SKM-1 (cell line): ENCODE measurements around the gene TBC1D5.
"Not testable (repeated sequence)": the region's sequence is repeated elsewhere in the genome, so short reads cannot be mapped to it uniquely, and the experiment has no call there.

ENCODE experiments used
- DNase-seq: peaks from one replicate; lab custom pipeline; 2025; ENCODE audit not compliant: unreplicated experiment; lab: John Stamatoyannopoulos, UW

TBC1D5 gene

DNA sequence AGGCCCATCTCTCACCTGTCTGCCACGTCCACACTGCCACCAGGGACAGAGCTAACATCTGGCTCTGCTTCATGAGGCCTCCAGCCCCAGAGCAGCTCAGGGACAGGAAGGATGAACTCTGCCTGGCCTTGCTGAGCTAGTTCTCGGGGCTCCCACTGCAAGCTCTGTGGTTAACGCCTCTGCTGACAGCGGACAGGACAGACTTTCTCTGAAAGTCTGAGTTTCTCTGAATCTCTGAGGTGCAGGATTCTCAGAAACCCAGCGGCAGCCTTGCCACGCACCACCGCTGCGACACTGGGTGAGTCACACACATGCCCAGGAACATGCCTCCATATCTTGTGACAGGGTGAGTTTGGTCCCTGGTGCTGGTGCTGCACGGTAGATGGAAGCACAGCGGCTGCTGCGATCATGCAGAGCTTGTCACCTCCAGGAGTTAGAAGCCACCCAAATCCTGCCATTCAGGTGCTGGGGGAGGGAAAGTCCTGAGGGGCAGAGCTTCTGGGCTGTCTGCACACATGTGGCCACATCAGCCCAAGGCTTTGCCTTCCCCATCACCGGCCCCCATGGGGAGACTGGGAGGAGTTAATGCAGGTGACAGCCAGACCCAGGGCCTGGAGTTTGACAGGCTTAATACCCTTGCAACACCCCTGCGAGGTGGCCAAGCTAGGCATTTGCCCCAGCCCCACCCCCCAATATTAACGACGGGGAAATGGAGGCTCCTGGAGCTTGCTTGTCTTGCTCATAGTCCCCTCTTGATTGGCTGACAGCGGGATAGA lies 590.6 kb downstream of the TBC1D5 start:
- no peak for DNase-seq

DNA sequence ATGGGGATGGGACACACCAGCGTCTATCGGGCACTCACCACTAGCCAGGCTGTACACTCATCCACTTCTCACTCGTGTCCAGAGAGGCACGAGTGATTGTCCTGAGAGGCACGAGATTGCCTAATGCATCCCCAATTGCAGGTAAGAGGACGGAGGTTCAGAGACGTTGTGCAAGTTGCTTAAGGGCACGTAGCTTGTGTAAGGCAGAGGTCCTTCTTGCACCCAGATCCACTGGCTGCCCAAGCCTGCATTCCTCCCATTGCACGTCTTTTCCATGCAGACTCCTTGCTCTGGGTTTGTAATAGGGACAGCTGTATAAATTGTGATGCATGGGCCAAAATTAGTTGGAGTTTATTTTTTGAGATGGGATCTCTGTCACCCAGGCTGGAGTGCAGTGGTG lies 593.4 kb downstream of the TBC1D5 start:
- no peak for DNase-seq

DNA sequence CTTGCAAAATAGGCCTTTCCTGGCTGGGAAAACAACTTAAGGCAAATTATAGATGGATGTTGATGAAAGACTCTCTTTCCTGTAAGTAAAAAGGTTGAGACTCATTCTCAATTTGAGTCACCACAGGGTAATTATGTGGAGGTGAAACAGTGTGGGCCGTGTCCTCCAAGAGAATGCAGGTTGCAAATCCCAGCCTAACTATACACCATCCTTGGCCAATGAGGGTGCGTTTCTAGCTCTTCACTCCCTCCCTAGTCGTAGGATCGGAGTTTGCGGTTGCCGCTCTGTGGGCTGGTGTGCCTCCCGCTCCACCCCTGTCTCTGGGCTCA lies 597.8 kb downstream of the TBC1D5 start:
- no peak for DNase-seq

DNA sequence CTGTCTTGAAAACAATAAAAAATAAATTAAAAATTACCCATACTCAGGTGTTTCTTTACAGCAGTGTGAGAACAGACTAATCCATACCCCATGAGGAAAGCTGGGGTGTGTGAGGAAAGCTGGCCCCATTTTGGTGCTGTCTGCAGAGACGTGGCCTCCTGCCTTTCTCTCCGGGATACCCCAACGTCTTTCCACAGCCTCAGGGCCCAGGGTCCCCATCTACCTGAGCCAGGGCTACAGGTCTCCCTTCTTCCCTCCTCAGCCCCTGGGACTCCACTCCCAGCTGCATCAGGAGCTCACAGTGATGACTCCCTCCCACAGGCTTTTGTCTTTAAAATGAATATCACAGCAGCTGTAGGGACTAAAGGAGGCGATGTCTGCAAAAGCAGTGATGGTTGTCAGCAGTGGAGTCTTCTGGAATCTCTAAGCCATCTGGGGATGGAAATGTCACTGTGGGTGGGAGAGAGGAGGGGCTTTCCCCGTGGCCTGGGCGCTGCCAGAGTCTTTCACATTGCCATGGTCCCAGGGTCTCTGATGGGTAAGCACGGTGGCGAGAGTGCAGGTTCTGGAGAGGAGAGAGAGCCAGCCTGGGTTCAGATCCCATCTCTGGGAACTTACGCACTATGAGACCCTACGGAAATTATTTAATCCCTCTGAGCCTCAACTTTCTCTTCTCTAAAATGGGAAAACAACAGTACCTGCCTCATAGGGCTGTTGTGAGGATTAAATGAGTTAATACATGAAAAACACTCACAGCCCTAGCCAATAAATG lies 598.4 kb downstream of the TBC1D5 start:
- no peak for DNase-seq

DNA sequence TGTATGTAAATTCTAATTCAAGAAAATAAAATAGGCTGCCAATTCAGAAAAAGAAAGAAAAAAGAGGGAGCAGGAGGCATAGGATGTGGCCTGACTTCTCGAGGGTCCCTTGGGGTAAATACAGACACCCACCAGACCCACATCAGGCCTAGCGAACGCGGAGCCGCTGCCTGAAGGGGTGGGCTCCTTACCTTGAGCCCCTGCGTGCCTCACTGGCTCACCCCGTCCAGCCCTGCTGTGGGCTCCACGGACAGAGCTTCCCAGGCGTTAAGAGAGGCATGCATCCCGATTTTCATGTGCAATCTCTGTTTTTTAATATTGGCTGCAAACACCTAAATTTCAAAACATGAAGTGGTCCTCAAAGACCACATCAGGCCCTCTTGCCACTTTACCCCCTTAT lies 599.9 kb downstream of the TBC1D5 start:
- no peak for DNase-seq

DNA sequence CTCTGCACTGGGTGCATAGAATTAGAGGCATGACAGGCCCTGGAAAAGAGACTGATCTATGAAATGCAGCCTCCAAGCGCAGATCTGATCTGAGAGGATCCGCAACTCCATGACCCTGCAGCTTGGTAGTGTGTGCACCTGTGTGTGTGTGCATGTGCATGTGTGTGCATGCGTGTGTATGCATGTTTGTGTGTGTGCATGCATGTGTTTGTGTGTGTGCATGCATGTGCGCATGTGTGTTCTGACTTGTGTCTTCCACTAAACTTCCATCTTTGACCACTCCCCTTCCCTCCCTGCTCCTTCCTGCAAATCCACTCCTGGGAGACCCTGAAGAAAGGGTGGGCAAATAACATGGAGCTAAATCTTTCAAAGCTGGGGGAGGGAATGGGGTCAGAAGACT lies 600.7 kb downstream of the TBC1D5 start:
- no peak for DNase-seq

DNA sequence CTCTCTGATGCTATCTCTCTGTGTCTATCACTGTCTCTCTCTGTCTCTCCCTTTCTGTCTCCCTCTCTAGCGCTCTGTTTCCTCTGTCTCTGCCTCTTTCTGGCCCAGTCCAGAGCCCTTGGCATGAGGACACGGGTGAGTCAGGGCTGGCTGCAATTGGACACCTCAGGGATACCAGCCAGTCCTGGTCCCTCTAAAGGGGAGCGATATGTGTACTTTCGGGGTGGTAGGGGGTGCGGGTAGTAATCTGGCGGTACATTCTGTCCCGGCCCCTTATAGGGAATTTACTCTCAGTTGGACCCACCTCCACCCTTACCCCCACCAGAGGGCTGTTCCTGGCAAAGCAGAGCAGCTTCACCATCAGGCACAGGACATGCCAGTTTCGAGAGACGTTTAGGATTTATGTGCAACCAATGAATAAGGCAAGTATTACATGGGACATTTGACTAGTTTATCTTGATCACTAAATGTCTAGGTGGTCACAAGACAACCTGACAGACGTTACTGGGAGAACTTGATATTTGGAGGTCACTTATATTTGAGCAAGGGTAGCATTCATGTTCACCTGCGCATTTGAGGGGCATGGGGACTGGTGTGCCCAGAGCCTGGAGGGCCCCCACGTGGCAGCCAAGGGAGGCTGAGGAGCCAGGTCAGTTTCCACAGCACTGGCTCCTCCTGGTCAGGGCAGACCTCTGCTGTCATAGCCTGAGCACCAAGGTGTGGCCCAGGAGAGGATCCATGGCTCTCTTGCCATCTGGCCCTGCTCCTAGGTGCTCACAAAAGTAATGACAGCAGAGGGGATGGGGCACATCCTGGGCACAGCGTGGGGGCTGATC lies 601.5 kb downstream of the TBC1D5 start:
- DNase-seq: no peak

DNA sequence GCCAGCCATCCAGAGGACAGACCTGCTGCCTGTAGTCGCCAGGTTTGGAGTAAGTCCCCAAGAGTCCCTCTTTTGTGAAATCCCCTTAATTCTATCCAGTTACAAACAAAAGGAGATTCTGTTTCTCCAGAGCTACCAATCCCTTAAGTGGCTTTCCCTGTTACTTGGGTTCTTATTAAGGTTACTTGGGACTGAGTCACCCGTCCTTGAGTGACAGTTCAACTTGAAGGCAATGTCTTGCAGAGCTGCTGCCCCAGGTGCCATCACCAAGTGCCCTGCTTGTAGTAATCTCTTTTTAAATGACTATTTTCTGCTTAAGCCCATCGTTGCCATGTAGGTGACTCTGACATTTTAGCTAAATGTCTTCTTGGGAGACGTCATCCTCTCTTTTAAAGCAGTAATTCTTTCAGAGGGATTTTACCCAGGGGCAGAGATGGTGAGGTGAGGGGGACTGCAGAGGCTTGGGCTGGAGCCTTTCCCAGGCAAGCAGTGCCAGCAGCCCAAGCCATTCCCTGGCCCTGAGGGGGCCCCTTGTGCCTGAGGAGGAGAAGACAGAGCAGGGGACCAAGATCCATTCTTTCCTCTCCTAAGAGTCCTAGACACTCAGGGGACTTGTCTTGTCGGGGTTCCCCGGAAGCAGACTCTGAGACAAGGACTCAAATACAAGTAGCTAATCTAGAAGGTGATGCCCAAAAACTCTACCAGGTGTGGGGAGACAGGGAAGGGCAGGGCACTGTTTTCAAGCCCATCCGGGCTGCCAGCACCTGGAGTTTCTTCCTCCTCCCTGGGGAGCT lies 604.0 kb downstream of the TBC1D5 start:
- no peak for DNase-seq

DNA sequence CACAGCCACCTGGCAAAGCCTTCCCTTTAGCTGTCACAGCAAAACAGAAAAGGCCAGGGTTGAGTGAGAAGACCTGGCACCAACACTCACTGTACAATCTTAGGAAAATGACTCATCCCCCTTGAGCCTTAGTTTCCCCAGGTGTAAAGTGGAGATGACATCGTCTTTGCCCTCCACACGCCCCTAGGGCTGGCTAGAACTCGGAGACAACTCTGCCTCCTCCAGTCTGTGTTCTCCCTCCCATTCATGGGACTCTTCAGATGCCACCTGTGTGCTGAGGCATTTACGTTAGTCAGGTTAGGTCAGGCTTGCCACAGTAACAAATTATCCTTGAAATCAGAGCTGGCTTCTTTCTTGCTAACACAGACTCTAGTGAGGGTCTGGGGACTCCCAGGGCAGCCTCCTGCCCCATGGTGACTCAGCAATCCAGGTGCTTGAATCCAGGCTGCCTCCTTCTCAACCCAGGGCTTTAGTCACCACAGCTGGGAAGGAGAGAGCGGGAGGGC lies 605.1 kb downstream of the TBC1D5 start:
- no peak for DNase-seq

DNA sequence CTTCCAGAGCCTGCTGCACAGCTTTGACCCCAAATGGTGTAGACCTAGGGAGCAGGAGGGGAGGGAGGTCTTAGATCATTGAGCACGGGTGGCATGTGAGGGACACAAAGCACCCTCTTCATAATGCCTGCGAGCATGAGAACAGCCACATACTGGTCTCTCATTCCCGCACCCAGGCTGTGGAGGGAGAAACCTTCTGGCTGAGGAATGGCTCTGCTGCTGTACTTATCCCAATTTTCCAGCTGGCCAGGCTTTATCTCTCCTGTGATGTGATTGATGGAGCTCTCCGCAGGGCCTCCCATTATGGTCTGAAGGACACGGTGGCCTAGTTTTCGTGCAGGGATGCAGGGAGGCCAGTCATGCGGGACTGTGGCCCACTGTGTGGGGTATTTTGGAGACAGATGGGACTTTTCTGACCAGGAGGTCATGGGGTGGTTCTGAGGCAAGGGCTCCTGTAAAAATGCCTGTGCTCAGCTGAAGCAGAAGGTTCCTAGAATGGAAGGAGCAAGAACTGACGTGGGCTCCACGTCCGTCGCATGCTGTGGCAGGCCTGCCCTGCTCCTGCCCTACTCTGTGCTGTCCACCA lies 606.2 kb downstream of the TBC1D5 start:
- no peak for DNase-seq

DNA sequence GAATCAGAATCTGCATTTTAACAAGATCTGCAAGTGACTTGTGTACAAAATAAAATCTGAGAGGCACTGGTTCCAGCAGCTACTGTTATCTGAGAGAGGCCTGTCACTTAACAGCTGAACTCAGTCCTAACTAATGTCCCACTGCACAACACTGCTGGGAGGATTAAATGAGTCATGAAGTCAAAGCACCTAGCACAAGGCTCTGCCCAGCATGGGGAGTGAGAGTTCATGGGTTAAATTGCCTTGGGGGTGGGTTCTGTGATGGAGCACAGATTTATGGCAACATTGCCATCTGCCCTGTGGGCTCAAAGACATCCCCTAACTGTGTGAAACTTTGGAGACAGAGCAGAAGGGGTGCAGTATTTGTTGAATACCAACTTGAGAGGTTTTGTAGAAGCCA lies 606.7 kb downstream of the TBC1D5 start:
- DNase-seq: no peak

DNA sequence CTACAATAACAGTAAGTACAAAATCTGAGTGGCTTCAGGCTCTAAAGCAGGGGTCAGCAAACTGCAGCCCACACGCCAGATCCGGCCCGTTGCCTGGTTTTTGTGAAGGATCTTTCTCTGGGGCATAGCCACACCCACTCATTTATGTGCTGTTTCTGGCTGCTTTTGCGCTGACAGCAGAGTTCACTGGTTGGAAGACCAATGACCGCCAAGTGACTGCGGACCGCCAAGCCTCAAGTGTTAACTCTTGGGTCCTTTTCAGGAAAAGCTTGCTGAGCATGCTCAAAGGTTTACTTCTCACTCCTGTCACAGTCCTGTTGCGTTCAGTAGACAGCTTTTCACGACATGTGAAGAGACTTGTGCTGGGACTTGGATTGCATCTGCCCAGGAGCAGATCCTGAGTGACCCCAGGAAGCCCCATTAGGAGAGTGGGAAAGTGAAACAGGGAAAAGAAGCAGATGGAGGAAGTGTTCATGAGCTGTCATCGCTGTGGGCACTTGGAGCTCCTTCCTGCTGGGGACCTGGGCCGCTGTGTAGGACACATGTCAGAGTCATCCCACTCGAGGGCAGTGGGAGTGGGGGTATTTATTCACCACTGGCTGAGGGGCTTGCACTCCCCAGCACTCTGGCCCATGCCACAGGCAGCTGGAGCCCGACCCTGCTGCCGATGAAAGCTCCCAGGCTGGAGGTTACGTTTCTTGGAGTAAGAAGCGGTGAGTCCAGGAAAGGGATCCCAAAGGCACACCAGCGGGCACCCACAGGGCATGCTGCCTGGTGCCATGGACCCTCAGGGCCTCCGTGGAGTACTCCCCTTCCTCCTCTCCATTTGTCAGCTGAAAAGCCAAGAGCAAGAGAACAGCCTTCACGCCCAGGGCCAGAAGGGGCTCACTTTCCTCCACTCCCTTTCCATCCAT lies 608.5 kb downstream of the TBC1D5 start:
- no peak for DNase-seq

DNA sequence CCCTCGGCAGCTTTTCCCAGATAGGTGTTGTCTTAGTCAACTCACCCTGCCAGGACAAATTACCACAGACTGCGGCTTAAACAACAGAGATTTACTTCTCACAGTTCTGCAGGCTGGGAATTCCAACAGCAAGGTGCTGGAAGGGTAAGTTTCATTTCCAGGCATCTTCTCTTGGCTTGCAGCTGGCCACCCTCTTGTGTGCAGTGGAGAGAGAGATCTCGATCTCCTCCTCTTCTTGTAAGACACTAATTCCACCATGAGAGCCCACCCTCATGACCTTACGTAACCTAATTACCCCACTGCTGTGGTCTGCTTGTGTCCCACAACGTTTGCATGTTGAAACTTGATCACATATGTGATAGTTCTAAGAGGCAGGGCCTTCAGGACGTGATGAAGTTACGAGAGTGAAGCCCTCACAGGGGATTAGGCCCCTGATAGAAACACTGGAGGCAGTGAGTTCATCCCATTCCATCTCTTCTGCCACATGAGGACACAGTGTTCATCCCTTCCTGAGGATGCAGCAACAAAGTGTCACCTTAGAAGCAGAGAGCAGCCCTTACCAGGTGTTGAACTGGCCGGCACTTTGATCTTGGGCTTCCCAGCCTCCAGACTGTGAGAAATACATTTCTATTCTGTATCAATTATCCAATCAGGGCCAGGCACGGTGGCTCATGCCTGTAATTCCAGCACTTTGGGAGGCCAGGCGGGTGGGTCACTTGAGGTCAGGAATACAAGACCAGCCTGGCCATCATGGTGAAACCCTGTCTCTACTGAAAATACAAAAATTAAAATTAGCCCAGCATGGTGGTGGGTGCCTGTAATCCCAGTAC lies 609.9 kb downstream of the TBC1D5 start:
- DNase-seq: no peak

DNA sequence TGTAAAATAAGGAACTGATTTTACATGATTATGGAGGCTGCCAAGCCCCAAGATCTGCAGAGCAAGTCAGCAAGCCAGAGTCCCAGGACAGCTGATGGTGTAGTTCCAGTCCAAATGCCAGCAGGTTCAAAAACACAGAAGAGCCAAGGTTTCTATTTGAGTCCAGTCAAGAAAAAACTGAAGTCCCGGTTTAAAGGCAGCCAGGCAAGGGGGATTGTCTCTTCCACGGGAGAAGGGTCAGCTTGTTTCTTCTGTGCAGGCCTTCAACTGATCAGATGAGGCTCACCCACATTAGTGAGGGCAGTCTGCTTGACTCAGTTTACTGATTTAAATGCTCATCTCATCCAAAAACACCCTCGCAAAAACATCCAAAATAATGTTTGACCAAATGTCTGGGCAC lies 611.5 kb downstream of the TBC1D5 start:
- no peak for DNase-seq

DNA sequence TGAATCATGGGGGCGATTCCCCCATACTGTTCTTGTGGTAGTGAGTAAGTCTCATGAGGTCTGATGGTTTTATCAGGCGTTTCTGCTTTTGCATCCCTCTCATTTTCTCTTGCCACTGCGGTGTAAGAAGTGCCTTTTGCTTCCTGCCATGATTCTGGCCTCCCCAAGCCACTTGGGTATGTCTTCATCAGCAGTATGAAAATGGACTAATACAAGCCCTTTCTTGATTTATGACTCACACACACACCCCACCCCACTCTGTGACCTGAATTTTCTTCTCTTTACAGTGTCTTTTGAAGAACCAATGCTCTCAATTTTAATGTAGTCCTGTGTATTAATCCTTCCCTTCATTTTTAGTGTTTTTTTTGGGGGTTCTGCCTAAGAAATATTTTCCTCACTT lies 612.9 kb downstream of the TBC1D5 start:
- DNase-seq: no peak

DNA sequence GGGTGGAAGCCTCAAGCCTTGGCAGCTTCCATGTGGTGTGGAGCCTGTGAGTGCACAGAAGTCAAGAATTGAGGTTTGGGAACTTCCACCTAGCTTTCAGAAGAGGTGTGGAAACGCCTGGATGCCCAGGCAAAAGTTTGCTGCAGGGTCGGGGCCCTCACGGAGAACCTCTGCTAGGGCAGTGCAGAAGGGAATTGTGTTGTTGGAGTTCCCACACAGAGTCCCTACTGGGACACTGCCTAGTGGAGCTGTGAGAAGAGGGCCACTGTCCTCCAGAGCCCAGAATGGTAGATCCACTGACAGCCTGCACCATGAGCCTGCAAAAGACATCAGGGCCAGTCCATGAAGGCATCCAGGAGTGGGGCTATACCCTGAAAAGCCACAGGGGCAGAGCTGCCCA lies 613.8 kb downstream of the TBC1D5 start:
- not testable (repeated sequence) for DNase-seq

DNA sequence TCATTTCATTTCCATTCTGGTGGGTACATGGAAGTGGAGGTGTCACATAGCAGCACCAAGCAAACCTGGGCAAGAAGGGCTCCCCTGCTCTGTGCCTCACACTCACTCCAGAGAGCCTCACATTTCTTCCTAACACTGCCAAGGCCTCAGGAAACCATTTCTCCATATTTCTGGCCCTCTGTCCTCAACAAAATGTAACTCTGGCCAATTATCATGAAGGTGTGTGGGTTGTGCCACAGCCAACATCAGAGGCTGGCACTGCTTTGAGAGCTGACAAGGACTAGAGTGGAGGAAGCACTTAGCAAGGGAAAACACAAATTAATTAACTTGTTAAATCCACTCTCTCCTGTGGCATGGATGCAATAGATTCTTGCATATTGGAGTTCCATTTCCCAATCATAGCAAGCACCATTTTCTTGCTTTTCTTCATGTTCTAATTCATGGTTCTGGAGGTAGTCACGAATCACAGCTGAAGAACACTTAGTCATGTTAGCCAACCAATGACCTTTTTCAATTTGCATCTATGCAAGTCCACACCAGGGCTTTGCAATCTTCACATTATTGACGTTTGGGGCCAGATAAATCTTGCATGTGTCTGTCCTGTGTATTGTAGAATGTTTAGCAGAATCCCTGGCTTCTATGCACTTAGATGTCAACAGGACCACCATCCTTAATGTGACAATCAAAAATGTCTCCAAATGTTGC lies 616.5 kb downstream of the TBC1D5 start:
- no peak for DNase-seq

DNA sequence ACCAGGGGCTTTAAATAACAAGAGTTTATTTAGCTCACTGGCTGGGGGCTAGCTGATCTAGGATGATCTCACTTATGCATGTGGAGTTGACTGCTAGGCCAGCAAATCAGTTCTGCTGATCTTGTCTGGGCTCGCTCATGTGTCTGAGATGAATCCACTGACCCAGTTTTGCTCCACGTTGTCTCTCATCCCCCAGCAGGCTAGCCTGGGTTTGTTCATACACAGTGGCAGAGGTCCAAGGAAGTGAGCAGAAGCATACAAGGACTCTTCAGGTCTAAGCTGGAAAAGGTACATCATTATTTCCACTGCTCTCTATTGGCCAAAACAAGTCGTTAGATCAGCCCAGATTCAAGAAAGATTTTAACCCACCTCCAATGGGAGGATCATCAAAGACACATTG lies 619.7 kb downstream of the TBC1D5 start:
- no peak for DNase-seq
